PC-9 (cell line): Measurements from ENCODE around the gene ZNF787.

Source experiments
- EZH2 ChIP-seq: fragments of 200-600 bp; sonication (generic); IDR thresholded peaks from 2 replicates; pipeline ENCODE4 v1.8.0; 2017; ENCODE audit warnings: antibody characterized with exemption, low read depth
- TF ChIP-seq, protein P1 (sequence below): fragments of 200-600 bp; sonication (generic); conservative IDR thresholded peaks from 2 replicates; pipeline ENCODE4 v1.6.1; 2017; ENCODE audit warnings: mixed run types, antibody characterized with exemption, mild to moderate bottlenecking, moderate library complexity

DNA sequence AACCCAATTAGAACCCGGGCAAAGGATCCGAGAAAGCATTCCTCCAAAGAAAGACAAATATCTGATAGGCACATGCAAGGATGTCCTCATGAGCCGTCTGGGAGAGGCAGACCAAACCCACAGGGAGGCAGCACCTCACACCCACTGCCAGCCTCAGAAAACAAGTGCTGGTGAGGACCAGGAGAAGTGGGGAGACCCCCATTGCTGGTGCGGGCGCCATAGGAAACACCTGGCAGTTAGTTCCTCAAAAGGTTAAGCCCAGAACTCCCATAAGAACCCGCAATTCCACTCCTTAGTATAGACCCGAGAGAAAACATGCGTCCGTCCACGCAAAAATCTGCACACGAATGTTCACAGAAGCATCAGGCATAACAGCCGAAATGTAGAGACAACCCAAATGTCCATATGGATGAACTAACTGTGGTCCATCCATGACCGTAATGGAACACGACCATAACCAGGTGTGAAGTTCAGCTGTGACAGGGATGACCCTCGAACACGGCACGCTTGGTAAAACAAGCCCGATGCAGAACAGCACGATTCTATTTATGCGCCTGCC is 7.9 kb downstream of the ZNF787 start:
- TF ChIP-seq, protein P1, sequence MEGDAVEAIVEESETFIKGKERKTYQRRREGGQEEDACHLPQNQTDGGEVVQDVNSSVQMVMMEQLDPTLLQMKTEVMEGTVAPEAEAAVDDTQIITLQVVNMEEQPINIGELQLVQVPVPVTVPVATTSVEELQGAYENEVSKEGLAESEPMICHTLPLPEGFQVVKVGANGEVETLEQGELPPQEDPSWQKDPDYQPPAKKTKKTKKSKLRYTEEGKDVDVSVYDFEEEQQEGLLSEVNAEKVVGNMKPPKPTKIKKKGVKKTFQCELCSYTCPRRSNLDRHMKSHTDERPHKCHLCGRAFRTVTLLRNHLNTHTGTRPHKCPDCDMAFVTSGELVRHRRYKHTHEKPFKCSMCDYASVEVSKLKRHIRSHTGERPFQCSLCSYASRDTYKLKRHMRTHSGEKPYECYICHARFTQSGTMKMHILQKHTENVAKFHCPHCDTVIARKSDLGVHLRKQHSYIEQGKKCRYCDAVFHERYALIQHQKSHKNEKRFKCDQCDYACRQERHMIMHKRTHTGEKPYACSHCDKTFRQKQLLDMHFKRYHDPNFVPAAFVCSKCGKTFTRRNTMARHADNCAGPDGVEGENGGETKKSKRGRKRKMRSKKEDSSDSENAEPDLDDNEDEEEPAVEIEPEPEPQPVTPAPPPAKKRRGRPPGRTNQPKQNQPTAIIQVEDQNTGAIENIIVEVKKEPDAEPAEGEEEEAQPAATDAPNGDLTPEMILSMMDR: no peak
- no peak for TF ChIP-seq EZH2
